ENCODE results near the gene ARL3.

The ARL3 gene

DNA sequence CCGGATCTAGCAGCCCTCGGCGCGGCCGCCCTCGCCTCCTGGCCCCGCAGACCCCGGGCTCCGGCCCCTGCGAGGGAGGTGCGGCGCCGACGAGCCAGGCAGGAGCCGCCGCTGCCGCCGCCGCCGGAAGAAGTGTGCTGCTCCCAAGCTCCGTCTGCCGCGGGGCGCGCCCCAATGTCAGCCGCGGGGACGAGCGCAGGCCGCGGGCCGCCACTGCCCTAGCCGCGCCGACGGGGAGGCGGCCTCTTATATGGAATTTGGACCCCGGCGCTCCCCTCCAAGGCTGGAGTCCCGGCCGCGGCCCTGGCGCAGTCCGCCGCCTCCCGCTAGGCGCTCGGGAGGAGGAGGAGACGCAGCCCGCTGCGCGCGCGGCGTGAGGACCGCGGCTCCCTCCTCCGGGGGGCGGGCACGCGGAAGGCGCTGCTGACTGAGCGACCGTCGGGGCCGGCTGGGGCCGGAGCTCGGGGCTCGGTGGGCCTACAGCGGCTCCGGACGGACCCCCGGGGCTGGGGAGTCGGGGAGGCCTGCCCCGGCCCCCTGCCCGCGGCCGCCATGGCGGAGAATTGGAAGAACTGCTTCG, 70.0 kb downstream of the ARL3 start, which contains the start of gene TRIM8:
Gene TRIM8, plus strand, starts transcription at position 414 of the 580 bp plus-strand sequence. Its CDS starts 139 bp downstream, at position 553.
- H3K9ac ChIP-seq (ENCODE audit: low read length) = peak within 1 kb of the TSS; percentile 84
- no peaks in the 10 kb centered on the region for H3K9me3 ChIP-seq (ENCODE audit: control insufficient read depth, insufficient read depth, low read depth, low read length)
- H3K4me3 ChIP-seq (ENCODE audit: low read depth, low read length) = peak within 1 kb of the TSS; percentile 78
- peaks cover 30% of the 10 kb centered on the region for H3K4me1 ChIP-seq (ENCODE audit: control insufficient read depth, insufficient read depth, low read length)
- H3K27me3 ChIP-seq (ENCODE audit: control insufficient read depth, insufficient read depth, low read length) = no peaks in the 10 kb centered on the region
- H3K36me3 ChIP-seq (ENCODE audit: control insufficient read depth, insufficient read depth, low read length) = 0 out of 2 replicates have a peak, but pooled peaks cover 4% of the 10 kb centered on the region
- H3K27ac ChIP-seq (ENCODE audit: low read depth, low read length) = peak within 1 kb of the TSS; percentile 92; the same call in 1 of the 2 replicates

DNA sequence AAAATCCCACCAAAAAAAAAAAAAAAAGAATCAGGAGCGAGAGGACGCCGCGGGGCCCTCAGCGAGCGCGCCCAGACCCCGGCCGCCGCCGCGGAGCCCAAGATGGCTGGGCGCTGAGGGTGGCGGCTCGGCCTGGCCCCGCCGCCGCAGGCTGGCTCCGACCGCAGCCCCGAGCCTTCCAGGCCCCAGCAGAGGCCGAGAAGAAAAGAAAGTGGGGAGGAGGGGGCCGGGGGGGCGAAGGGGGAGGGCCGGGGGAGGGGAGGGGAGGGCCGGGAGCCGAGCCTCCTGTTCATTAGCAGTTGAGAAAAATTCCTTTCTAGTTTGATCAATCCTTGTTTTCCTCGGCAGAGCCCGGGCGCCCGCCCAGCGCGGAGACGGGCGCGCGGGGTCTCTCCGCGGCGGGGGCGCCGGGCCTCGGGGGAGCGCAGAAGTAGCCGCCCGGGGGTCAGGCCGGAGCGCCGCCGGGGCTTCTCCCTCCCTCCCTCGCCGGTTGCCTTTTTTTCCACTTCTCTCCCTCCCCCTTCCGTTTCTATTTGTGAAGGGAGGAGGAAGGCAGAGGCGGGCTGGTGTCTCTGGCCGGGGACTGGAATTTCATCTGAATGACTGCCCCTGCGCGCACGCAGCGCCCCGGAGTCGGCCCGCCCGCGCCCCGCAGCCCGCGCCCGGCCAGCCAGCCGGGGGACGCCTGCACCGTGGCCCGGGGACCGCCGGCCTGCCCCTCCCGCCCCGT, 70.7 kb downstream of the ARL3 start:
- H3K4me3 ChIP-seq (ENCODE audit: low read depth, low read length) = peak overlapping the region; percentile 78

DNA sequence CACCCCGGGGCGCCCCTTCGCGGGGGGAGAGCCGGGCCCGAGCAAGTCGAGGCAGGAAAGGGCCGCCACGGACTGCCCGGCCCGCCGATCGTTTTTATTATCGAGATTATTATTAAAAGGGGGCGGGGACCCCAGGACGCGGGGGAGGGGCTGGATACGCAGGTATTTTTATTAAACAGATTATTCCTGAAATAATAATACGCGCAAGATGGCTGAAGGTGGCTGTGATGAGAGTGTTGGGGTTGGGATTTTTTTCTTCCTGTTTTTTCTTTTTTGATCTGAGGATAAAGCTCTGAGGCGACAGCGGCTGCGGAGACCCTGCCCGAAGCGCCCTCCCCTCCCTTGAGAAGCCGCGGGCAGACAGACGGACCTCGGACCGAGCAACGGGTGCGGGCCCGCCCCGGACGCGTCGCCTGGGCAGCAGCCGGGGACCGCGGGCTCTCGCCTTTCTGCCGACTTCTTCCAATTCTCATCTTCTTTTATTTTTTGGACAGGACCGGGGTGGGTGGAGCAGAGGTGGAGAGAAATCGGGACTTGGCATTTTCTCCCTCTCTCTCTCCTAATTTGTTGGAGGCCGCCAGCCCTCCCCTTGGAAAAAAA, 71.4 kb downstream of the ARL3 start:
- no peaks in the 10 kb centered on the region for H3K9me3 ChIP-seq (ENCODE audit: control insufficient read depth, insufficient read depth, low read depth, low read length)
- peak overlapping the region; percentile 78 for H3K4me3 ChIP-seq (ENCODE audit: low read depth, low read length)
- no peaks in the 10 kb centered on the region for H3K27me3 ChIP-seq (ENCODE audit: control insufficient read depth, insufficient read depth, low read length)
- peaks cover 16% of the 10 kb centered on the region for H3K4me1 ChIP-seq (ENCODE audit: control insufficient read depth, insufficient read depth, low read length)
- H3K27ac ChIP-seq (ENCODE audit: low read depth, low read length) = peak overlapping the region; percentile 92
- H3K36me3 ChIP-seq (ENCODE audit: control insufficient read depth, insufficient read depth, low read length) = no peaks in the 10 kb centered on the region
- H3K9ac ChIP-seq (ENCODE audit: low read length) = peak overlapping the region; percentile 84

More for the DNA sequence above, 70.7 kb downstream of the ARL3 start:
- Histone ChIP-seq H3K27me3 (ENCODE audit: control insufficient read depth, insufficient read depth, low read length) (no peaks in the 10 kb centered on the region), H3K4me1 (ENCODE audit: control insufficient read depth, insufficient read depth, low read length) (peaks cover 23% of the 10 kb centered on the region), H3K9me3 (ENCODE audit: control insufficient read depth, insufficient read depth, low read depth, low read length) (no peaks in the 10 kb centered on the region), H3K36me3 (ENCODE audit: control insufficient read depth, insufficient read depth, low read length) (0 out of 2 replicates have a peak, but pooled peaks cover 4% of the 10 kb centered on the region), H3K9ac (ENCODE audit: low read length) (peak overlapping the region; percentile 84), H3K27ac (ENCODE audit: low read depth, low read length) (peak overlapping the region; percentile 92)

DNA sequence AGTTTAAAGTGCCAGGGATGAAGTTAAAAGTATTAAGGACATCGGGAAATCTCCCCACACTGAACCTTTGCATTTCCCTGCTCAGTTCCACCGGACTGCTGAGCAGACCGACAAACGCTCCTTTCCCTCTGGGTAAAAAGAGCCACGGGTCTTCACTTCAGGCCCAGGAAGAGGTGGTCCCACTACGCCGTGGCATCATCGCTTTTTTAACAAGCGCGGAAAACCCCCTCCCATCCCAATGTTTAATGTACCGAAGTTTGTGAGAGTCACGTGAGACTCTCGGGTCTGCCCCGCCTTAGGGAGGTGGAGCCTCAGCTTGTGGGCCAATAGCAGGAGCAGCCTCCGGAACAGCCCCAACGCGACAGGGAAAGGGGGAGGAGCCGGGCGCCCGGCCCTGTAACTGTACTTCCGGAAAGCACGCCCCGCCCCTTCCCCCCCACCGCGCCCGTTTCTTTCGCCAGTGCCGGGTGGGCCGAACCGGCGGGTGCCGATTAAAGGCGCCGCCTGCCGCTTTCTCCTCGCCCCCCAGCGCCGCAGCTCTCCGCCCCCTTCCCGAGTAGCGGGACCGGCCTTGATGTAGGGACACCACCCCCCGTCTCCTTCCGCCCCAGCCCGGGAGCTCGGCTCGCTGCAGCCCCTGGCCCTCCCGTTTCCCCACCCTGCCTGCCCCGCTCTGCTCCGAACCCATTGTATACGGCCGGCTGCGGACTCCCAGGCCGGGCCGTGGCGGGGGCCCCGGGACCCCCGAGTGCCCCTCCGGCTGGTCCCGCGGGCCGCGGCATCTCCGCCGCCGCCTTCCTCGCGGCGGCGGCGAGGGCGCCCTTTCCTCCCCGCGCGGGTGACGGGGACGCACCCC, 72.1 kb downstream of the ARL3 start:
- no peaks in the 10 kb centered on the region for H3K9me3 ChIP-seq (ENCODE audit: control insufficient read depth, insufficient read depth, low read depth, low read length)
- H3K27me3 ChIP-seq (ENCODE audit: control insufficient read depth, insufficient read depth, low read length) = no peaks in the 10 kb centered on the region
- peak overlapping the region; percentile 92; the same call in 1 of the 2 replicates for H3K27ac ChIP-seq (ENCODE audit: low read depth, low read length)
- peak overlapping the region; percentile 84 for H3K9ac ChIP-seq (ENCODE audit: low read length)
- no peaks in the 10 kb centered on the region for H3K36me3 ChIP-seq (ENCODE audit: control insufficient read depth, insufficient read depth, low read length)
- peaks cover 9% of the 10 kb centered on the region for H3K4me1 ChIP-seq (ENCODE audit: control insufficient read depth, insufficient read depth, low read length)
- H3K4me3 ChIP-seq (ENCODE audit: low read depth, low read length) = peak overlapping the region; percentile 78

DNA sequence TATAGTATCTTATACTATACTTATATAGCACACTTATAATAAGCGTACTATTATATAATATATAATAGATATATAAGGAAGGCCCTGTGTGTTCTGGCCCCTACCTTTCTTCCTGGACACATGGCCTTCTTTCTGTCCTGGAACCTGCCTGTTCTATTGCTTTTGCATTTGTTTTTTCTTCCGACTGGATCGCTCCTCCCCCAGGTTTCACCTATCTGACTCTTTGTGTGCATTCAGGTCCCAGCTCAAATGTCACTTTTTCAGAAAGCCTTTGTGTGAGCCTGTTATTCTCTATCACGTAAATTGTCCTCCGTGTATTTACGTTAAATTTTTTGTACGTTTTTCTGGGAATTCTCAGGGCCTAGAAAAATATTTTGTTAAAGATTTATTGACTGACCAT, 72.8 kb downstream of the ARL3 start:
- no peaks in the 10 kb centered on the region for H3K36me3 ChIP-seq (ENCODE audit: control insufficient read depth, insufficient read depth, low read length)
- no peak overlapping the region for H3K9ac ChIP-seq (ENCODE audit: low read length)
- no peaks in the 10 kb centered on the region for H3K27me3 ChIP-seq (ENCODE audit: control insufficient read depth, insufficient read depth, low read length)
- H3K4me1 ChIP-seq (ENCODE audit: control insufficient read depth, insufficient read depth, low read length) = peaks cover 2% of the 10 kb centered on the region
- H3K4me3 ChIP-seq (ENCODE audit: low read depth, low read length) = peak overlapping the region; percentile 56
- H3K27ac ChIP-seq (ENCODE audit: low read depth, low read length) = no peak overlapping the region
- no peaks in the 10 kb centered on the region for H3K9me3 ChIP-seq (ENCODE audit: control insufficient read depth, insufficient read depth, low read depth, low read length)

DNA sequence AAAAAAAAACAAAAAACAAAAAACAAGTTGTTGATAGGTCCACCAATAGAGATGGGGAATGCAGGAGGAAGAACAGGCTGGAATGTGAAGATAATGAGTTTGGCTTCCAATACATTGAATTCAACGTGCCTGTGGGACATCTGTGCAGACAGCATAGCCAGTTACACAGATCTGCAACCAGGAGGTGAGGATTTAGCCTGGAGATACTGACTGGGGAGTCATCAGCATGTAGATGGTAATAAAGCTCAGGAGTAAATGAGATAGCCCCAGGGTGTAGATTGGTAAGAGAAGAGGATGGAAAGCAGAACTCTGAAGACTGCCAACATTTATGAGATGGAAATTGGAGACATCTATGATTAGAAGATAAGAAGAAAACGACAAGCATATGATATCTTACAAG, 74.7 kb downstream of the ARL3 start:
- H3K36me3 ChIP-seq (ENCODE audit: control insufficient read depth, insufficient read depth, low read length) = no peaks in the 10 kb centered on the region
- H3K9ac ChIP-seq (ENCODE audit: low read length) = no peak overlapping the region
- no peaks in the 10 kb centered on the region for H3K27me3 ChIP-seq (ENCODE audit: control insufficient read depth, insufficient read depth, low read length)
- no peak overlapping the region for H3K27ac ChIP-seq (ENCODE audit: low read depth, low read length)
- no peaks in the 10 kb centered on the region for H3K9me3 ChIP-seq (ENCODE audit: control insufficient read depth, insufficient read depth, low read depth, low read length)
- peaks cover 8% of the 10 kb centered on the region; the same call in 1 of the 2 replicates for H3K4me1 ChIP-seq (ENCODE audit: control insufficient read depth, insufficient read depth, low read length)
- no peak overlapping the region for H3K4me3 ChIP-seq (ENCODE audit: low read depth, low read length)

DNA sequence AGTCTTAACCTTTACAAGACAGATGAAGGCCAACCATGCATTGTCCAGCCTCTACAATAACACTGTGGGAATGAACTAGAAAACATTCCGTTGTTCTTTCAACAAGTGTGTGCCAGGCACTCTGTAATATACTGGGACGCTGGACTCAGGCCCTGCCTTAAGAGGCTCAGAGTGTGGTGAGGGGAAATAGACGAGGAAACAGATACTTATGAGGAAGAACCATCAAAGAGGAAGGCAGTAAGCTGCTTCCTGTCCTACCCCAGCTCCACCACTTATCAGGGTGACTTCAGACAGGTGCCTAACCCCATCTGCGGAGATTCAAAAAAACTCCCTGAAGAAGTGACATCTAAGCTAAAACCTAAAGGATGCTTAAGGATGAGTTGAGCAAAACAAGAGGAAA, 78.8 kb downstream of the ARL3 start:
- peaks cover 36% of the 10 kb centered on the region for H3K4me1 ChIP-seq (ENCODE audit: control insufficient read depth, insufficient read depth, low read length)
- no peak overlapping the region for H3K4me3 ChIP-seq (ENCODE audit: low read depth, low read length)
- no peaks in the 10 kb centered on the region for H3K9me3 ChIP-seq (ENCODE audit: control insufficient read depth, insufficient read depth, low read depth, low read length)
- no peak overlapping the region for H3K27ac ChIP-seq (ENCODE audit: low read depth, low read length)
- no peaks in the 10 kb centered on the region for H3K27me3 ChIP-seq (ENCODE audit: control insufficient read depth, insufficient read depth, low read length)
- H3K36me3 ChIP-seq (ENCODE audit: control insufficient read depth, insufficient read depth, low read length) = no peaks in the 10 kb centered on the region
- no peak overlapping the region for H3K9ac ChIP-seq (ENCODE audit: low read length)

DNA sequence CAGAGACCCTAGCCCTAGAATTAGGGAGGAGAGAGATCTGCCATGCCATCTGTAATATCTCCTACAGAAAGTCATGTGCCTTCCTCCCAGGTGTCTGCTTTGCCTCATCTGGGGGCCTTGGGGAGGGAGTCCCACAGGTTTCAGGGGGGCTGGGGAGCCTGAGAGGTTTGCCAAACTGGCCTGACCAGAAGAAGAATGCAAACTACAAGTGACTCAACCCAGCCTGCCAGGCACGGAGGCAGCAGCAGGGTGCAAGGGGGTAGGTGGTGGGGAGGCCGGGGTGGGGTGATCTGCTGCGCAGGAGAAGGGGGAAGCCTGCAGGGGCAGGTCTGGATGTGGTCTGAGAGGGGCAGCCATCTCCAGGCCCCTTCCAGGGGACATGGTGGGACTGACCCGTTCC, 79.5 kb downstream of the ARL3 start:
- Histone ChIP-seq H3K27me3 (ENCODE audit: control insufficient read depth, insufficient read depth, low read length) (no peaks in the 10 kb centered on the region), H3K4me1 (ENCODE audit: control insufficient read depth, insufficient read depth, low read length) (peaks cover 43% of the 10 kb centered on the region), H3K4me3 (ENCODE audit: low read depth, low read length) (no peak overlapping the region), H3K9me3 (ENCODE audit: control insufficient read depth, insufficient read depth, low read depth, low read length) (no peaks in the 10 kb centered on the region), H3K27ac (ENCODE audit: low read depth, low read length) (no peak overlapping the region), H3K36me3 (ENCODE audit: control insufficient read depth, insufficient read depth, low read length) (no peaks in the 10 kb centered on the region), H3K9ac (ENCODE audit: low read length) (no peak overlapping the region)

DNA sequence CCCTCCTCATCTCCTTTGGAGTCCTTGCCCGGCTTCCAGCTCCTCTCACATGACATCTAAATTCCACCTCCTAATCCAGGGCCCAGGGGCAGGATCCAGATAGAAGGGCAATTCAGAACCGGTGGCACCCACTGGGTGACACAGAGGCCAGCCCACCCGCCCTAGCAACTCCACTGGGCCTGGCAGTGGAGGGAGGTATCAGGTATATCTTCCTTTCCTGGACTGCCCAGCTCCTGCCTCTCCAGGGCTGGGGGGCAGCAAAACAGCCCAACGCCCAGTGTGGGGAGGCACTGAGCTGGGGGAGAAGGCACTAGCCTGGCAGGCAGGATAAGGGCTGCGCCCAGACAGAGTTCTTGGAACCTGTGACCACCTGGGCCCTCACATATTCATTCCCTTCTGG, 80.3 kb downstream of the ARL3 start:
- Histone ChIP-seq H3K9ac (ENCODE audit: low read length) (no peak overlapping the region), H3K4me1 (ENCODE audit: control insufficient read depth, insufficient read depth, low read length) (peaks cover 50% of the 10 kb centered on the region), H3K36me3 (ENCODE audit: control insufficient read depth, insufficient read depth, low read length) (no peaks in the 10 kb centered on the region), H3K4me3 (ENCODE audit: low read depth, low read length) (no peak overlapping the region), H3K9me3 (ENCODE audit: control insufficient read depth, insufficient read depth, low read depth, low read length) (no peaks in the 10 kb centered on the region), H3K27ac (ENCODE audit: low read depth, low read length) (no peak overlapping the region), H3K27me3 (ENCODE audit: control insufficient read depth, insufficient read depth, low read length) (no peaks in the 10 kb centered on the region)

DNA sequence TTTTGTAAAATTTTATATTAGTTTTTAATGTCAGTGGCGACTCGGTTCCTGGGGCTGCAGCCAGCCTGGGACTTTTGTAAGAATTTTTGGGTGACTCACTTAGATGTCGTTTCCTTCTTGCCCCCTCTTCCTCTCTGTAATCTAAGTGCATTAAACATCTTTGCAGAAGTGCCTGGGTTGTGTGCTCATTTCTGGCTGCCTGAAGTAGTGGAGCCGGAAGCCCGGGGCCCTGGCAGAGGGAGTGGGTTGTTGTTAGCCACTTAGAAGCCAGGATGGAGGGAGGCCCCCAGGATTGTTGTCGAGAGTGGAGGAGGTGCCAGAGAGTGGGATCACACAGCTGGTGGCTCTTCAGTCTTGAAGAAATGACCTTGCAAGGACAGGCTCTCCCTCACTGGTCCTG, 80.9 kb downstream of the ARL3 start:
- H3K9me3 ChIP-seq (ENCODE audit: control insufficient read depth, insufficient read depth, low read depth, low read length) = no peaks in the 10 kb centered on the region
- H3K27ac ChIP-seq (ENCODE audit: low read depth, low read length) = no peak overlapping the region
- H3K9ac ChIP-seq (ENCODE audit: low read length) = no peak overlapping the region
- H3K27me3 ChIP-seq (ENCODE audit: control insufficient read depth, insufficient read depth, low read length) = no peaks in the 10 kb centered on the region
- no peaks in the 10 kb centered on the region for H3K36me3 ChIP-seq (ENCODE audit: control insufficient read depth, insufficient read depth, low read length)
- H3K4me3 ChIP-seq (ENCODE audit: low read depth, low read length) = no peak overlapping the region
- H3K4me1 ChIP-seq (ENCODE audit: control insufficient read depth, insufficient read depth, low read length) = peaks cover 56% of the 10 kb centered on the region

Measured in HUES6 (cell line).